GM18858 (cell line): ENCODE results near the gene ITPK1.

Experiments
- ATAC-seq: cut with Tn5 transposase; IDR thresholded peaks from one replicate; pipeline ENCODE4 v1.9.1; 2021; ENCODE audit not compliant: unreplicated experiment

ITPK1 gene

GRCh38 chr14:92973798-92974372 is 141.8 kb downstream of the ITPK1 start:
- ATAC-seq = no peak

- no peak for ATAC-seq
Observed at GRCh38 chr14:92973261-92973797, 142.4 kb downstream of the ITPK1 start.

- ATAC-seq = no peak
Observed at GRCh38 chr14:92971601-92972180, 144.0 kb downstream of the ITPK1 start.

GRCh38 chr14:92970271-92970670 is 145.5 kb downstream of the ITPK1 start:
- ATAC-seq = no peak

GRCh38 chr14:92969871-92970270 is 145.9 kb downstream of the ITPK1 start:
- ATAC-seq = no peak

GRCh38 chr14:92969430-92969829 is 146.3 kb downstream of the ITPK1 start:
- ATAC-seq = no peak

- ATAC-seq = no peak
Observed at GRCh38 chr14:92968291-92969020, 147.3 kb downstream of the ITPK1 start.

GRCh38 chr14:92967346-92967926 is 148.3 kb downstream of the ITPK1 start:
- no peak for ATAC-seq

- no peak for ATAC-seq
Observed at GRCh38 chr14:92965281-92965680, 150.4 kb downstream of the ITPK1 start.

- ATAC-seq = no peak
Observed at GRCh38 chr14:92964124-92965109, 151.3 kb downstream of the ITPK1 start.

GRCh38 chr14:92963301-92964123 is 152.2 kb downstream of the ITPK1 start:
- ATAC-seq = no peak

GRCh38 chr14:92962831-92963095 is 153.0 kb downstream of the ITPK1 start:
- no peak for ATAC-seq

- ATAC-seq = no peak
Observed at GRCh38 chr14:92962031-92962830, 153.5 kb downstream of the ITPK1 start.

GRCh38 chr14:92961567-92961855 is 154.2 kb downstream of the ITPK1 start:
- ATAC-seq = no peak

- ATAC-seq = no peak
Observed at GRCh38 chr14:92960706-92961566, 154.8 kb downstream of the ITPK1 start.

- ATAC-seq = no peak
Observed at GRCh38 chr14:92959761-92960680, 155.7 kb downstream of the ITPK1 start.

GRCh38 chr14:92959189-92959531 is 156.6 kb downstream of the ITPK1 start:
- ATAC-seq = no peak
